Mononuclear cell (primary cell): ENCODE measurements around the gene GCH1. TPM values are rescaled to one million over a fixed set of nuclear protein-coding genes. Genes with fewer than 3 reads are reported as not detected.

Experiments used
- H3K27me3 ChIP-seq: 2 replicates; pipeline ENCODE4 v1.6.0; 2011; ENCODE audit warnings: low read length, control low read depth; ENCODE audit not compliant: insufficient read depth
- H3K4me1 ChIP-seq: 2 replicates; pipeline ENCODE4 v1.5.1; 2011; ENCODE audit warnings: mild to moderate bottlenecking, low read length, control low read depth; ENCODE audit not compliant: insufficient read depth
- H3K4me3 ChIP-seq: 2 replicates; pipeline ENCODE4 v1.5.1; 2011; ENCODE audit warnings: mild to moderate bottlenecking, low read length, moderate library complexity
- H3K9me3 ChIP-seq: 2 replicates; pipeline ENCODE4 v1.5.1; 2011; ENCODE audit warnings: low read depth, mild to moderate bottlenecking, control low read depth, low read length
- total RNA-seq: library from RNA; depleted of rRNA; stranded (reverse); fragments of >200 nt; gene quantifications from one replicate; pipeline ENCODE4 v1.2.3, GENCODE V29; 2012

Gene GCH1
- total RNA-seq, 1 donor: 43.8 TPM

GRCh38 chr14:54830650-54831049 lies 72.0 kb downstream of the GCH1 start:
- no peaks in the 10 kb centered on the region for H3K4me1 ChIP-seq
- H3K4me3 ChIP-seq: no peak overlapping the region
- H3K9me3 ChIP-seq: no peaks in the 10 kb centered on the region
- no peaks in the 10 kb centered on the region for H3K27me3 ChIP-seq

GRCh38 chr14:54829486-54830224 lies 73.0 kb downstream of the GCH1 start:
- Histone ChIP-seq H3K4me1 (no peaks in the 10 kb centered on the region), H3K27me3 (no peaks in the 10 kb centered on the region), H3K4me3 (no peak overlapping the region), H3K9me3 (peaks cover 5% of the 10 kb centered on the region)

GRCh38 chr14:54828037-54828436 lies 74.6 kb downstream of the GCH1 start:
- no peaks in the 10 kb centered on the region for H3K4me1 ChIP-seq
- peaks cover 18% of the 10 kb centered on the region for H3K9me3 ChIP-seq
- no peaks in the 10 kb centered on the region for H3K27me3 ChIP-seq
- no peak overlapping the region for H3K4me3 ChIP-seq

- H3K4me1 ChIP-seq: no peaks in the 10 kb centered on the region
- H3K9me3 ChIP-seq: peaks cover 18% of the 10 kb centered on the region
- H3K27me3 ChIP-seq: no peaks in the 10 kb centered on the region
- no peak overlapping the region for H3K4me3 ChIP-seq
Observed at GRCh38 chr14:54823757-54824549, 78.7 kb downstream of the GCH1 start.

GRCh38 chr14:54822685-54823084 lies 79.9 kb downstream of the GCH1 start:
- no peaks in the 10 kb centered on the region for H3K4me1 ChIP-seq
- H3K4me3 ChIP-seq: no peak overlapping the region
- no peaks in the 10 kb centered on the region for H3K27me3 ChIP-seq
- peaks cover 18% of the 10 kb centered on the region for H3K9me3 ChIP-seq

- Histone ChIP-seq H3K4me1 (no peaks in the 10 kb centered on the region), H3K4me3 (no peak overlapping the region), H3K9me3 (peaks cover under 1% of the 10 kb centered on the region), H3K27me3 (no peaks in the 10 kb centered on the region)
Observed at GRCh38 chr14:54818201-54819133, 84.2 kb downstream of the GCH1 start.

GRCh38 chr14:54817506-54817905 lies 85.1 kb downstream of the GCH1 start:
- Histone ChIP-seq H3K4me1 (no peaks in the 10 kb centered on the region), H3K4me3 (no peak overlapping the region), H3K9me3 (no peaks in the 10 kb centered on the region), H3K27me3 (no peaks in the 10 kb centered on the region)

GRCh38 chr14:54816450-54816849 lies 86.2 kb downstream of the GCH1 start:
- H3K4me1 ChIP-seq: no peaks in the 10 kb centered on the region
- no peaks in the 10 kb centered on the region for H3K27me3 ChIP-seq
- no peaks in the 10 kb centered on the region for H3K9me3 ChIP-seq
- H3K4me3 ChIP-seq: no peak overlapping the region

- Histone ChIP-seq H3K27me3 (no peaks in the 10 kb centered on the region), H3K4me3 (no peak overlapping the region), H3K4me1 (no peaks in the 10 kb centered on the region), H3K9me3 (no peaks in the 10 kb centered on the region)
Observed at GRCh38 chr14:54815515-54815914, 87.1 kb downstream of the GCH1 start.

GRCh38 chr14:54815016-54815415 lies 87.6 kb downstream of the GCH1 start:
- H3K9me3 ChIP-seq: no peaks in the 10 kb centered on the region
- no peaks in the 10 kb centered on the region for H3K27me3 ChIP-seq
- no peak overlapping the region for H3K4me3 ChIP-seq
- no peaks in the 10 kb centered on the region for H3K4me1 ChIP-seq

GRCh38 chr14:54814076-54814475 lies 88.5 kb downstream of the GCH1 start:
- no peaks in the 10 kb centered on the region for H3K9me3 ChIP-seq
- H3K4me3 ChIP-seq: no peak overlapping the region
- H3K4me1 ChIP-seq: no peaks in the 10 kb centered on the region
- no peaks in the 10 kb centered on the region for H3K27me3 ChIP-seq

- Histone ChIP-seq H3K4me3 (no peak overlapping the region), H3K9me3 (no peaks in the 10 kb centered on the region)
Observed at GRCh38 chr14:54813081-54813480, 89.5 kb downstream of the GCH1 start.

GRCh38 chr14:54812617-54813016 lies 90.0 kb downstream of the GCH1 start:
- no peaks in the 10 kb centered on the region for H3K27me3 ChIP-seq
- H3K4me3 ChIP-seq: no peak overlapping the region
- no peaks in the 10 kb centered on the region for H3K4me1 ChIP-seq
- no peaks in the 10 kb centered on the region for H3K9me3 ChIP-seq

More at GRCh38 chr14:54813081-54813480, 89.5 kb downstream of the GCH1 start:
- Histone ChIP-seq H3K27me3 (no peaks in the 10 kb centered on the region), H3K4me1 (no peaks in the 10 kb centered on the region)

- no peaks in the 10 kb centered on the region for H3K27me3 ChIP-seq
- no peaks in the 10 kb centered on the region for H3K9me3 ChIP-seq
- H3K4me1 ChIP-seq: no peaks in the 10 kb centered on the region
- no peak overlapping the region for H3K4me3 ChIP-seq
Observed at GRCh38 chr14:54809767-54810166, 92.9 kb downstream of the GCH1 start.
